GM18505 (cell line): ENCODE data around the gene VTN.
"Not testable (repeated sequence)": the region's sequence is repeated elsewhere in the genome, so short reads cannot be mapped to it uniquely, and the experiment has no call there.

ENCODE experiments used
- ATAC-seq: cut with Tn5 transposase; IDR thresholded peaks from one replicate; pipeline ENCODE4 v1.9.1; 2021; ENCODE audit not compliant: unreplicated experiment
- POLR2A ChIP-seq: IDR thresholded peaks from 4 replicates; pipeline ENCODE4 v1.6.1; 2011; ENCODE audit warnings: borderline replicate concordance; ENCODE audit not compliant: insufficient read depth, insufficient read length; ENCODE audit errors: extremely low read depth

VTN gene

GRCh38 chr17:28347261-28347891 is 22.7 kb downstream of the VTN start:
- ATAC-seq: no peak
- no peak for TF ChIP-seq POLR2A

GRCh38 chr17:28346746-28347246 is 23.3 kb downstream of the VTN start:
- no peak for TF ChIP-seq POLR2A
- no peak for ATAC-seq

GRCh38 chr17:28346199-28346580 is 23.9 kb downstream of the VTN start:
- ATAC-seq: no peak
- no peak for TF ChIP-seq POLR2A

GRCh38 chr17:28345419-28346198 is 24.5 kb downstream of the VTN start:
- no peak for ATAC-seq
- peak; percentile 42 for TF ChIP-seq POLR2A

- no peak for TF ChIP-seq POLR2A
- ATAC-seq: no peak
These were observed 25.6 kb downstream of the VTN start for GRCh38 chr17:28344435-28344901.

GRCh38 chr17:28344011-28344410 is 26.1 kb downstream of the VTN start:
- ATAC-seq: no peak
- peak; percentile 21 for TF ChIP-seq POLR2A

GRCh38 chr17:28343491-28343932 is 26.6 kb downstream of the VTN start:
- no peak for ATAC-seq

GRCh38 chr17:28342313-28342712 is 27.8 kb downstream of the VTN start:
- no peak for ATAC-seq
- no peak for TF ChIP-seq POLR2A

More at GRCh38 chr17:28343491-28343932, 26.6 kb downstream of the VTN start:
- TF ChIP-seq POLR2A: no peak

GRCh38 chr17:28341516-28341915 is 28.6 kb downstream of the VTN start:
- no peak for TF ChIP-seq POLR2A
- no peak for ATAC-seq

- no peak for ATAC-seq
- TF ChIP-seq POLR2A: no peak
These were observed 29.7 kb downstream of the VTN start for GRCh38 chr17:28340374-28340773.

GRCh38 chr17:28339431-28339830 is 30.7 kb downstream of the VTN start:
- no peak for ATAC-seq
- TF ChIP-seq POLR2A: no peak

- not testable (repeated sequence) for ATAC-seq
These were observed 31.3 kb downstream of the VTN start for GRCh38 chr17:28338769-28339212.

GRCh38 chr17:28338056-28338768 is 31.9 kb downstream of the VTN start:
- no peak for TF ChIP-seq POLR2A
- no peak for ATAC-seq

- TF ChIP-seq POLR2A: no peak
- ATAC-seq: no peak
These were observed 33.9 kb downstream of the VTN start for GRCh38 chr17:28335959-28336871.
